HepG2 (cell line): ENCODE results near the gene GABRR2. TPM values are rescaled to one million over a fixed set of nuclear protein-coding genes. Genes with fewer than 3 reads are reported as not detected.

ENCODE experiments used
- CBFB ChIP-seq: sonication (generic); formaldehyde crosslinking; IDR thresholded peaks from 2 replicates; pipeline ENCODE4 v1.4.0; 2020; ENCODE audit warnings: missing genetic modification reagents
- CC2D1A ChIP-seq: sonication (generic); formaldehyde crosslinking; IDR thresholded peaks from 2 replicates; pipeline ENCODE4 v1.8.1; 2023; ENCODE audit warnings: mild to moderate bottlenecking, missing genetic modification reagents
- GATAD1 ChIP-seq: IDR thresholded peaks from 2 replicates; pipeline ENCODE4 v1.6.1; 2016; ENCODE audit warnings: missing genetic modification reagents, missing compliant biosample characterization
- GPN1 ChIP-seq: sonication (generic); formaldehyde crosslinking; IDR thresholded peaks from 2 replicates; pipeline ENCODE4 v1.5.1; 2020; ENCODE audit warnings: missing genetic modification reagents, borderline replicate concordance
- NBN ChIP-seq: fragments of 450-650 bp; conservative IDR thresholded peaks from 2 replicates; pipeline ENCODE4 v1.6.1; 2017
- NFRKB ChIP-seq: fragments of 450-650 bp; IDR thresholded peaks from 2 replicates; pipeline ENCODE4 v1.6.1; 2017
- PPARG ChIP-seq: conservative IDR thresholded peaks from 2 replicates; pipeline ENCODE4 v1.6.1; 2016; ENCODE audit warnings: missing biosample characterization, missing genetic modification reagents
- REST ChIP-seq, 2 experiments: IDR thresholded peaks; 2 replicates each; pipeline ENCODE4 v1.6.1; 2011 to 2012; ENCODE audit warnings: low read length in 2 of 2, borderline replicate concordance in 1 of 2, low read depth in 1 of 2, mild to moderate bottlenecking in 1 of 2, moderate library complexity in 1 of 2
- XBP1 ChIP-seq: sonication (generic); formaldehyde crosslinking; IDR thresholded peaks from 2 replicates; pipeline ENCODE4 v1.5.0; 2020; ENCODE audit warnings: missing genetic modification reagents
- ZFX ChIP-seq: sonication (generic); formaldehyde crosslinking; IDR thresholded peaks from 2 replicates; pipeline ENCODE4 v1.4.0; 2020; ENCODE audit warnings: mild to moderate bottlenecking, low read depth, missing genetic modification reagents, moderate library complexity
- ZNF260 ChIP-seq: sonication (generic); formaldehyde crosslinking; IDR thresholded peaks from 2 replicates; pipeline ENCODE4 v1.4.0; 2020; ENCODE audit warnings: missing genetic modification reagents, low read depth, mild to moderate bottlenecking, borderline replicate concordance
- ZNF333 ChIP-seq: sonication (generic); formaldehyde crosslinking; IDR thresholded peaks from 2 replicates; pipeline ENCODE4 v1.4.0; 2020; ENCODE audit warnings: mild to moderate bottlenecking, missing genetic modification reagents, borderline replicate concordance
- ZNF446 ChIP-seq: sonication (generic); formaldehyde crosslinking; IDR thresholded peaks from 2 replicates; pipeline ENCODE4 v1.5.0; 2020; ENCODE audit warnings: mild to moderate bottlenecking, missing genetic modification reagents
- ZNF558 ChIP-seq: sonication (generic); formaldehyde crosslinking; IDR thresholded peaks from 2 replicates; pipeline ENCODE4 v1.9.0; 2022; ENCODE audit warnings: mild to moderate bottlenecking, missing genetic modification reagents, borderline replicate concordance
- ZNF766 ChIP-seq: sonication (generic); formaldehyde crosslinking; IDR thresholded peaks from 2 replicates; pipeline ENCODE4 v1.5.0; 2020; ENCODE audit warnings: missing genetic modification reagents, borderline replicate concordance
- polyA plus RNA-seq, 8 experiments: library from polyadenylated mRNA; depleted of rRNA in 3 of 8; stranded (reverse) in 7 of 8; unstranded in 1 of 8; fragments of >200 nt; fragmentation: Illumina TruSeq in 4 of 8; extraction: Trizol in 4 of 8; gene quantifications; 2 replicates each; pipeline versions ENCODE4 v1.2.1 to v1.2.3, GENCODE V29; 2011 to 2016; ENCODE audit warnings: low read depth in 4 of 8, missing spikeins in 1 of 8, mixed read lengths in 1 of 8; ENCODE audit not compliant: insufficient read depth in 1 of 8
- total RNA-seq, 5 experiments: library from RNA; depleted of rRNA; stranded (reverse); fragments of >200 nt; fragmentation: Illumina TruSeq; extraction: Trizol; gene quantifications; 2 replicates each; pipeline ENCODE4 v1.2.3, GENCODE V29; 2016; ENCODE audit warnings: low read depth in 1 of 5
- TF ChIP-seq, protein P1 (sequence below): IDR thresholded peaks from 2 replicates; pipeline ENCODE4 v1.6.1; 2016; ENCODE audit warnings: low read depth, borderline replicate concordance
- TF ChIP-seq, protein P2 (sequence below): sonication (generic); formaldehyde crosslinking; IDR thresholded peaks from 2 replicates; pipeline ENCODE4 v1.9.0; 2022; ENCODE audit warnings: low read depth, missing genetic modification reagents
- TF ChIP-seq, protein P3 (sequence below): fragments of 450-650 bp; IDR thresholded peaks from 2 replicates; pipeline ENCODE4 v1.6.1; 2017; ENCODE audit warnings: mild to moderate bottlenecking

GABRR2 gene
- total and polyA plus RNA-seq, 2 of the 13 experiments (the other 11 are each of a cell fraction or from before 2014, with no cell fraction given) = 0.13 TPM; not detected in 1

GRCh38 chr6:89352278-89353117 is 37.4 kb upstream of the GABRR2 start, which contains the start of gene UBE2J1 (continued):
- TF ChIP-seq ZFX (CRISPR knock-in tag) (peak; percentile 99), GPN1 (CRISPR knock-in tag) (no peak; the same call in 1 of the 2 replicates), REST (IDR thresholded peaks at IDR 0.05; ENCODE audit: borderline replicate concordance in 1 of 2, low read depth in 1 of 2, low read length in 2 of 2) (no peak), XBP1 (CRISPR knock-in tag) (peak; percentile 93), CC2D1A (no peak), ZNF446 (CRISPR knock-in tag) (peak; percentile 97), ZNF333 (CRISPR knock-in tag) (peak; percentile 77; the same call in 1 of the 2 replicates), CBFB (CRISPR knock-in tag) (no peak; the same call in 1 of the 2 replicates), ZNF558 (CRISPR knock-in tag) (peak; percentile 37; the same call in 1 of the 2 replicates), NBN (no peak), GATAD1 (CRISPR knock-in tag) (no peak), NFRKB (no peak), ZNF766 (CRISPR knock-in tag) (no peak), ZNF260 (CRISPR knock-in tag) (no peak), PPARG (CRISPR knock-in tag) (no peak; the same call in 1 of the 2 replicates)
- TF ChIP-seq, protein P1, sequence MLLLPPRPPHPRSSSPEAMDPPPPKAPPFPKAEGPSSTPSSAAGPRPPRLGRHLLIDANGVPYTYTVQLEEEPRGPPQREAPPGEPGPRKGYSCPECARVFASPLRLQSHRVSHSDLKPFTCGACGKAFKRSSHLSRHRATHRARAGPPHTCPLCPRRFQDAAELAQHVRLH = 0 out of 2 replicates have a peak, but pooled peaks have one; percentile 20
- TF ChIP-seq, protein P2, sequence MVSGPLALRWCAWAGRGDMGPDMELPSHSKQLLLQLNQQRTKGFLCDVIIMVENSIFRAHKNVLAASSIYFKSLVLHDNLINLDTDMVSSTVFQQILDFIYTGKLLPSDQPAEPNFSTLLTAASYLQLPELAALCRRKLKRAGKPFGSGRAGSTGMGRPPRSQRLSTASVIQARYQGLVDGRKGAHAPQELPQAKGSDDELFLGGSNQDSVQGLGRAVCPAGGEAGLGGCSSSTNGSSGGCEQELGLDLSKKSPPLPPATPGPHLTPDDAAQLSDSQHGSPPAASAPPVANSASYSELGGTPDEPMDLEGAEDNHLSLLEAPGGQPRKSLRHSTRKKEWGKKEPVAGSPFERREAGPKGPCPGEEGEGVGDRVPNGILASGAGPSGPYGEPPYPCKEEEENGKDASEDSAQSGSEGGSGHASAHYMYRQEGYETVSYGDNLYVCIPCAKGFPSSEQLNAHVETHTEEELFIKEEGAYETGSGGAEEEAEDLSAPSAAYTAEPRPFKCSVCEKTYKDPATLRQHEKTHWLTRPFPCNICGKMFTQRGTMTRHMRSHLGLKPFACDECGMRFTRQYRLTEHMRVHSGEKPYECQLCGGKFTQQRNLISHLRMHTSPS (CRISPR knock-in tag) = no peak; the same call in 1 of the 2 replicates
- TF ChIP-seq, protein P3, sequence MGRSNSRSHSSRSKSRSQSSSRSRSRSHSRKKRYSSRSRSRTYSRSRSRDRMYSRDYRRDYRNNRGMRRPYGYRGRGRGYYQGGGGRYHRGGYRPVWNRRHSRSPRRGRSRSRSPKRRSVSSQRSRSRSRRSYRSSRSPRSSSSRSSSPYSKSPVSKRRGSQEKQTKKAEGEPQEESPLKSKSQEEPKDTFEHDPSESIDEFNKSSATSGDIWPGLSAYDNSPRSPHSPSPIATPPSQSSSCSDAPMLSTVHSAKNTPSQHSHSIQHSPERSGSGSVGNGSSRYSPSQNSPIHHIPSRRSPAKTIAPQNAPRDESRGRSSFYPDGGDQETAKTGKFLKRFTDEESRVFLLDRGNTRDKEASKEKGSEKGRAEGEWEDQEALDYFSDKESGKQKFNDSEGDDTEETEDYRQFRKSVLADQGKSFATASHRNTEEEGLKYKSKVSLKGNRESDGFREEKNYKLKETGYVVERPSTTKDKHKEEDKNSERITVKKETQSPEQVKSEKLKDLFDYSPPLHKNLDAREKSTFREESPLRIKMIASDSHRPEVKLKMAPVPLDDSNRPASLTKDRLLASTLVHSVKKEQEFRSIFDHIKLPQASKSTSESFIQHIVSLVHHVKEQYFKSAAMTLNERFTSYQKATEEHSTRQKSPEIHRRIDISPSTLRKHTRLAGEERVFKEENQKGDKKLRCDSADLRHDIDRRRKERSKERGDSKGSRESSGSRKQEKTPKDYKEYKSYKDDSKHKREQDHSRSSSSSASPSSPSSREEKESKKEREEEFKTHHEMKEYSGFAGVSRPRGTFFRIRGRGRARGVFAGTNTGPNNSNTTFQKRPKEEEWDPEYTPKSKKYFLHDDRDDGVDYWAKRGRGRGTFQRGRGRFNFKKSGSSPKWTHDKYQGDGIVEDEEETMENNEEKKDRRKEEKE = no peak
